Cardiac fibroblast (primary cell): ENCODE measurements around the gene PARVG.

Experiments
- DNase-seq, 2 donors: peaks; one replicate each; pipeline versions ENCODE4 v3.0.0 to v3.0.0-alpha.2; 2010; ENCODE audit warnings: low read depth in 2 of 2
- H3K4me3 ChIP-seq, 2 donors: replicated peaks in 1 of 2; 1 replicate in 1 of 2; 2 replicates in 1 of 2; pipeline ENCODE4 v1.5.1; 2011; ENCODE audit warnings: low read depth in 2 of 2, low read length in 2 of 2, mild to moderate bottlenecking in 2 of 2, moderate library complexity in 1 of 2
- TF ChIP-seq, protein P1 (sequence below): IDR thresholded peaks from one replicate; pipeline ENCODE4 v1.5.1; 2011; ENCODE audit warnings: low read depth, mild to moderate bottlenecking, low read length, inconsistent platforms

Gene PARVG

DNA sequence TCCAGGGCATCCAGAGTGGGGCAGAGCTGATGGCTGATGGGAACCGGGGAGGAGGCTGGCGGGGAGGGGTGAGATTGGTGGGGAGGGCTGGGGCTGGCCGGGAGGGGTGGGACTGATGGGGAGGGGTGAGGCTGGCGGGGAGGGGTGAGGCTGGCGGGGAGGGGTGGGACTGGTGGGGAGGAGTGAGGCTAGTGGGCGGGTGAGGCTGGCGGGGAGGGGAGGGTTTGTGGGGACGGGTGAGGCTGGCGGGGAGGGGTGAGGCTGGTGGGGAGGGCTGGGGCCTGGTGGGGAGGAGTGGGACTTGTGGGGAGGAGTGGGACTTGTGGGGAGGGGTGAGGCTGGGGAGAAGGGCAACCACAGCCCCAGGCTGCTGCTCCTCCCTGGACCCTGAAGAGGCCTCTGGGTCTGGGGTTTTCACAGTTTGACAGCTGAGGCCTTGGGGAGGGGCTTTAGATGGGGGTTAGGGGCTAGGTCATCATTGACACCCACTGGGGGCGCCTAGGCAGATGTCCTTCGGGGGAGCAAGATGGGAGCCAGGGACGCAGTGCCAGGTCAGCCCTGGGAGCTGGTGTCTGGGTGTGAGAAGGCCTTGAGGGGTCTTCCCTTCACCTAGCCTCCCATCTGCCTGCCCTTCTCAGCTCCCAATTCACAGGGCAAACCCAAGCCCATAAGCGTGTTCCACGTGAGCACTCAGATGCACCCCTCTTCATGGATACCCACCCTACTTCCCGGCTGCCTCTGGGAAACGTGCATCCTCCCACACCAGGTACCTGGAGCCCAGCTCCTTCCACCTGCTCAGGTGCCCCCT, 26.7 kb downstream of the PARVG start:
- no peak for DNase-seq
- TF ChIP-seq, protein P1, sequence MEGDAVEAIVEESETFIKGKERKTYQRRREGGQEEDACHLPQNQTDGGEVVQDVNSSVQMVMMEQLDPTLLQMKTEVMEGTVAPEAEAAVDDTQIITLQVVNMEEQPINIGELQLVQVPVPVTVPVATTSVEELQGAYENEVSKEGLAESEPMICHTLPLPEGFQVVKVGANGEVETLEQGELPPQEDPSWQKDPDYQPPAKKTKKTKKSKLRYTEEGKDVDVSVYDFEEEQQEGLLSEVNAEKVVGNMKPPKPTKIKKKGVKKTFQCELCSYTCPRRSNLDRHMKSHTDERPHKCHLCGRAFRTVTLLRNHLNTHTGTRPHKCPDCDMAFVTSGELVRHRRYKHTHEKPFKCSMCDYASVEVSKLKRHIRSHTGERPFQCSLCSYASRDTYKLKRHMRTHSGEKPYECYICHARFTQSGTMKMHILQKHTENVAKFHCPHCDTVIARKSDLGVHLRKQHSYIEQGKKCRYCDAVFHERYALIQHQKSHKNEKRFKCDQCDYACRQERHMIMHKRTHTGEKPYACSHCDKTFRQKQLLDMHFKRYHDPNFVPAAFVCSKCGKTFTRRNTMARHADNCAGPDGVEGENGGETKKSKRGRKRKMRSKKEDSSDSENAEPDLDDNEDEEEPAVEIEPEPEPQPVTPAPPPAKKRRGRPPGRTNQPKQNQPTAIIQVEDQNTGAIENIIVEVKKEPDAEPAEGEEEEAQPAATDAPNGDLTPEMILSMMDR: no peak
- no peak overlapping the region for H3K4me3 ChIP-seq

DNA sequence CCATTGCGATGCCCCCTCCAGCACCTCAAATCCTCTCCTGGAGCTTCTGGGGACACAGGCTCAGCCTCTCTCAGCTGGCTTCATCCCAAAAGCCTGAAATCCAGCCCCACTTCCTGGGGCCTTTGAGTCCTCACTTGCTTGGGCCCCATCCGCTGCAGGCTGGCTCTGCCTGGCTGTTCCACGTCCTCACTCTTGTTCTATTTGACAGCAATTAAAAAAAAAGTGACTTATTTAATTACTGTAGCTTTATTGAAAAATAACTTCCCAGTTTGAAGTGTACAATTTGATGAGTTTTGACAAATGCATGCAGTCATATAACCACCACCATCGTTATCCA, 27.2 kb downstream of the PARVG start:
- DNase-seq: no peak
- TF ChIP-seq, protein P1: no peak
- H3K4me3 ChIP-seq: no peak overlapping the region

DNA sequence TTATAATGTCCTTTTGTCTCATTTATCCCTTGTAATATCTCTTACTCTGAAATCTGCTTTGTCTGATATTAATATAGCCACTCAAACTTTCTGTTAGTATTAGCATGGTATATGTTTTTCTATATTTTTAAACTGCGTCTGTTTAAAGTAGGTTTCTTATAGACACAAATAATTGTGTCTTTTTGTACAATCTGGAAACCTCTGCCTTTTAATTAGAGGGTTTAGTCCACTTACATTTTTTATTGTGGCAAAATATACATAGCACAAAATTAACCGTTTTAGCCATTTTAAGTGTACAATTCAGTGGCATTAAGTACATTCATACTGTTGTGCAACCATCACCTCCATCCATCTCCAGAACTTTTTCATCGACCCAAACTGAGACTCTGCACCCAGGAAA, 28.6 kb downstream of the PARVG start:
- DNase-seq: no peak
- TF ChIP-seq, protein P1: no peak
- no peak overlapping the region for H3K4me3 ChIP-seq

DNA sequence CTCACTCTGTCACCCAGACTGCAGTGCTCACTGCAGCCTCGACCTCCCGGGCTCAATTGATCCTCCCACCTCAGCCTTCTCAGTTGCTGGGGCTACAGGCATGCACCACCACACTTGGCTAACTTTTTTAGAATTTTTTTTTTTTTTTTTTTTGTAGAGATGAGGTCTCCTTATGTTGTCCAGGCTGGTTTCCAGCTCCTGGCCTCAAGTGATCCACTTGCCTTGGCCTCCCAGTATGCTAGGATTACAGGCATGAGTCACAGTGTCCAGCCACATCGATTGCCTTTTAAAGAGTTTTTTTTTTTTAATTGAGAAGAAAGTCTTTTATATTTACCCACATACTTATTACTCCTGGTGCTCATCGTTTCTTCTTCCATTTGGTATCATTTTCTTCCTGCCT, 30.0 kb downstream of the PARVG start:
- TF ChIP-seq, protein P1: no peak
- peak; percentile 44 to 80 for DNase-seq
- no peak overlapping the region for H3K4me3 ChIP-seq

DNA sequence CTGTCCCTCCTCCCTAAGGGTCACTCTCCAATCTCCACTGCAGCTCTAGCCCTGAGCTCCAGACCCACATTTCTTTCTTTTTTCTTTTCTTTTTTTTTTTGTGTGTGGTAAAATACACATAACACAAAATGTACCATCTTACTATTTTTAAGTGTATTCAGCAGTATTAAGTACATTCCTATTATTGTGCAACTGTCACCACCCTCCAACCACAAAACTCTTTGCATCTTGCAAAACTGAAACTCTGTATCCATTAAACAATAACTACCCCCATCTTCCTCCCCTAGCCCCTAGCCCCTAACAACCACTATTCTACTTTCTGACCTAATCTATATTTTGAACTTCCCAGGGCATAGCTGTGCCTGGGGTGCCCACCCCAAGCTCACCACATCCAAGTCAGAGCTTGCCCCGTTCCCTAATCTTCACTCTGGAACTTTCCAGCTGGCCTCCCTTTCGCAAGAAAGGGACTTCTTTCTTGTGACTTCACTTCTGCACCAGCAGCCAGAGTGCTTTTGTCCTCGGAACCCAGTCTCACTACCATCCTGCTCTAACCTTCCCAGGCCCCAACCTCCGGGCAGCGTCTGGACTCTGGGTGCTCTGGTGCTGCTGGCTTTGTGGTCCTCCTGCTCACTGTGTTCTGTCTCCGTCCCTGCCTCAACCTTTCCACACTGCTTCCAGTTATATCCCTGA, 30.7 kb downstream of the PARVG start:
- DNase-seq: peak; percentile 17 to 47
- no peak overlapping the region for H3K4me3 ChIP-seq
- TF ChIP-seq, protein P1: no peak

DNA sequence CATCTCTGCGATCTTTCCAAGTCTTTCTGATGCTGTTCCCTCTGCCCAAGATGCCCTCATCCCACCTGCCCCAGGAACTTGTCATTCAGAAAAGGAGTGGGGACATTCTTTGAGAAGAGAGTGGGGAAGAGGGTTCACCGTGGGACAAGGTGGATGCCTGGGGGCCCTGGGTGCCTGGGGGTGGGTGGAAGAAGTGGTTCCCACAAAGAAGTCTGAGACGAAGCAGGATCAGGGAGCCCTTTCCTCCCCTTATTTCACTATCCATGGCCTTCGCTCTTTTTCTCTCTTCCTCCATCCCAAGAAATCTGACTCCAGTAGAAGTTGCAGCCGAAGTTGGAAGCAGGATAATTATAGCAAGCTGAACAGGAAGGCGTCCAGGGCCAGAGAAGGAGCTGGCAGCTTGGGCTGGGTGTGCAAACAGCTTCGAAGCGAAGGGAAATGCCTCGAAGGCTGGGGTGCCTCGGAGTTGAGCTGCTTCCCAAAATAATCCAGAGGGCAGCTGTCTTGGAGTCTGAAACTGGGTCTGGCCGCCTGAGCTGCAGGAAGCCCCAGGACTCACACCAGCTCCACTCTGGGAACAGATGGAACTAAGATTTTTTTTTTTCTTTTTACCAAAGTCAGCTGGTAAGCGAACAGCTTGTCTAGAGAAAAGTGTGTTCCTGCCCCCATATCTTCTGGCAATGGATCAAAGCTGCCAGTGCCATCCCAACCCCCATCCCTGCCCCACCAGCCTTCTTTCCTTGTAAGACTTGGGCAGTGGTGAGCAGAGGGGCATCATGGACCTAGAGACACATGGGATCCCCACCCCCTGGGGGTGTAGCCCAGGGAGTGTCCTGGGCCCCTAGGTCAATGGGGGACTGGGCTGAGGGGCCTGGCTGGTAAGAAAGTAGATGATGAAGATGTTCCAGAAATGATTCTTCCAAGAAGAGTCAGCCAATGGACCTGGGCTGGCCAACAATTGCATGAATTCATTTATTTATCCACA, 31.5 kb downstream of the PARVG start:
- no peak overlapping the region for H3K4me3 ChIP-seq
- TF ChIP-seq, protein P1: no peak
- DNase-seq: peak in 1 of 2 donors; percentile 77
